GM12875 (cell line): ENCODE data around the gene NME7.

Experiments
- H3K4me3 ChIP-seq: one replicate; pipeline ENCODE4 v1.5.1; 2011; ENCODE audit warnings: low read depth, low read length, control low read depth
- CTCF ChIP-seq: IDR thresholded peaks from 2 replicates; pipeline ENCODE4 v1.5.1; 2011; ENCODE audit warnings: low read depth, mild to moderate bottlenecking, control low read depth, inconsistent platforms, low read length, moderate library complexity, borderline replicate concordance; ENCODE audit not compliant: insufficient read depth

NME7 gene

DNA sequence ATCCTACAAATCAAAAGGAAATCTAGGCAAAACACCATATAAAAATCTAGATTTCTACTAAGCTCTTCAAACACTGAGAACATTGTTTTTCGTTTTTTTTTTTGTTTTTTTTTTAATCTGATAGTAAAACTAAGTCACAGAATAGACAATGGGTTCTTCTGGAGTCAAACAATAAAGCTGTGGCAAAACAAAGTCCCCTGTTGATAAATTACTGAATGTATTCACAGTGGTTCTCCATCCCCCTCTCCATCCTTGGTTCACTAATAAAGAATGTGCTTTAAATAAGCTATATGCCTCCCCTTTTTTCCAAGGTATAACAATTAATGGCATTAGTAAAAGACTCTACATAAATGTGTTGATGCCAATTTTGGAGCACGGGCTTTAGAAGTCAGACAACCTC, 277.8 kb downstream of the NME7 start:
- H3K4me3 ChIP-seq = no peak overlapping the region
- no peak for TF ChIP-seq CTCF

- H3K4me3 ChIP-seq = no peak overlapping the region
- no peak for TF ChIP-seq CTCF
Observed at GRCh38 chr1:169087876-169088275, 279.7 kb downstream of the NME7 start.

GRCh38 chr1:169086603-169087455, 280.8 kb downstream of the NME7 start:
- TF ChIP-seq CTCF = no peak
- H3K4me3 ChIP-seq = no peak overlapping the region

GRCh38 chr1:169085911-169086310, 281.7 kb downstream of the NME7 start:
- TF ChIP-seq CTCF = no peak
- no peak overlapping the region for H3K4me3 ChIP-seq
